GM18498 (cell line): ENCODE data around the gene KDM4B.
"Not testable (repeated sequence)": the region's sequence is repeated elsewhere in the genome, so short reads cannot be mapped to it uniquely, and the experiment has no call there.

Experiments
- ATAC-seq: cut with Tn5 transposase; IDR thresholded peaks from one replicate; pipeline ENCODE4 v1.9.1; 2021; ENCODE audit warnings: mild to moderate bottlenecking, moderate library complexity; ENCODE audit not compliant: unreplicated experiment

KDM4B gene

DNA sequence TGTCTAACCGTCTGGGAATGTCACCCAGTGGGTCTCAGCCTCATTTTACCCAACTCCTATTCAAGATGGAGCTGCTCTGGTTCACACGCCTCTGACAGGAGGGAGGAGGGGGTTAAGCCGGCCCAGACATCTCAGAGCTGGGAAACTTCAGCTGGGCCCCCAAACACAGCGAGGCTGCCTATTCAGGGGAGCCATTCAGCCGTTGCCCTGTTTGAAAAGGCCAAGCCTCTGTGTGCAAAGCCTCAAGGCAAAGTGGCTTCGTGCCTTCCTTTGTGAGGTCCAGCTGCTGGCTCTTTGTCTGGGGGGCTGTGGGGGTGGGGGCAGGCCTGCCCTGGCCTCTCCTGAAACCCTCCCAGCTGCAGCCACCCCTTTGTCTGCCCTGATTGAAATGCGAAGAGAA, 224.3 kb downstream of the KDM4B start:
- ATAC-seq: no peak

DNA sequence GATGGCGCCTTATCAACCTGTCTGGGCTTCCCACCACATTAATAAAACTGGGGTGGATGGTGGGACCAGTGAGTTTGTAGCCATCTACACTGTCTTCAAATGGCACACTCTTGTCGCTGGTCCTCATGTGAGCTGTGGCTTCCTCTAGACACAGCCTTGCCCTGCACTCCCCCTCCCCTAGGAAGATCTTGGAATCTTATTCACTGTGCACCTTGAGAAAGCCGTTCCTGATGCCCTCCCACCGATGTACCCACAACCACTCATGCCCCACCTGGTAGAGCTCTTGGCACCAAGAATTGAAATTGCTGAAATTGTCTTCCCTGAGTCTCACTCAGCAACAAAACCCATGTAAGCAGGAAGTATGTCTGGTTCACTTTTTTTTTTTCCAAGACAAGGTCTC, 225.7 kb downstream of the KDM4B start:
- ATAC-seq: no peak

DNA sequence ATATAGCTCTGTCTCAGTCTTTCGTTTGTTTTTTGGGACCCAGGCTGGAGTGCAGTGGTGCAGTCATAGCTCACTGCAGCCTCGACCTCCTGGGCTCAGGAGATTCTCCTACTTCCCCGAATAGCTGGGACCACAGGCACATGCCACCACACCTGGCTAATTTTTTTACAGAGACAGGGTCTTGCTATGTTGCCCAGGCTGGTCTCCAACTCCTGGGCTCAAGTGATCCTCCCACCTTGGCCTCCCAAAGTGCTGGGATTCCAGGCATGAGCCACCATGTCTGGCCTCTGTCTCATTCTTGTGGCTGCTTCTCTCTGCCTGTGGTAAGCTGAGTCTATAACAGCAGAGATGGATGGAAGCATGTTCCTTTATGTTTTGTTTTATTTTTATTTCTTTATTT, 226.7 kb downstream of the KDM4B start:
- not testable (repeated sequence) for ATAC-seq

DNA sequence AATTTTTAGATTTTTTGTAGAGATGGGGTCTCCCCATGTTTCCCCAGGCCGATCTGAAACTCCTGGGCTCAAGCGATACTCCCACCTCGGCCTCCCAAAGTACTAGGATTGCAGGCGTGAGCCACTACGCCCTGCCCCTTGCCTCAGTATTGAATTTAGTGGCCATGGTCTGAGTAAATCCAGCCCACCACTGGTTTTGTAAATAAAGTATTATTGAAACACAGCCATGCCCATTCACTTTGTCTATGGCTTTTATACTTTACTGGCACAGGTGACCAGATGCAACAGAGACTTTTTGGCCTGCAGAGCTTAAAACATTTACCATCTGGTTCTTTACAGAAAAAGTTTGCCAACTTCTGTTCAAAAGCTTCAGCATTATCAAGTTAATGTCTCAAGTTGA, 227.9 kb downstream of the KDM4B start:
- no peak for ATAC-seq

DNA sequence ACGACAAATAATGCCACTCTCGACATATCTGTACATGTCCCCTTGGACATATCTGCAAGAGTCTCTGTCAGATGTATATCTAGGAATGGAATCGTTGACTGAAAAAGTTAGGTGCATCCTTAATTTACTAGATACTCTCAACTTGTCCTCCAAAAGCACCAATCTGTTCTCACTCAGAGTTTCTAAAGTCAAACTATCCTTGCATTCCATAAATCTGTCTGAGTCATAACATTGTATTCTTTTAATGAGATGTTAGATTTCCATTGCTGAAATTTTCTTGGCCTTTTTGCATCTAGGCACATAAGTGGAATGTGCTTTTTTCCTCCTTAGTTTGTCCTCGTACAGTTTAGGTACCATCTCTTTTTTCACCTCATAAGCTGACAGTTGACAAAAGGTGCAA, 231.9 kb downstream of the KDM4B start:
- no peak for ATAC-seq

DNA sequence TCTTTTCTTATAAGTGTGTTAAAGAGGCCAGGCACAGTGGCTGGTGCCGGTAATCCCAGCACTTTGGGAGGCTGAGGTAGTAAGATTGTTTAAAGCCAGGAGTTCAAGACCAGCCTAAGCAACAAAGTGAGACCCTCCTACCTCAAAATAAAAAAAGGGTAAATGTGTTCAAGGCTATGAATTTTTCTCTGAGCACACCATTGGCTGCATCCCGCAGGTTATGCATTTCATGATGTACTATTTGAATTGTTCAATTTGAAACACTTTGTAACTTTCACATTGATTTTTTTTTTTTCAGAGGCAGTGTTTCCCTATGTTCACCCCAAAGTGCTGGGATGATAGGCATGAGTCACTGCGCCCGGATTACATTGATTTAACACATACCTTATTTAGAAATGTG, 233.6 kb downstream of the KDM4B start:
- no peak for ATAC-seq
